22Rv1 (cell line): Measurements from ENCODE around the gene NCAPD3.

ENCODE experiments used
- CTCF ChIP-seq: fragments of 450-650 bp; IDR thresholded peaks from 2 replicates; pipeline ENCODE4 v1.5.1; 2017; ENCODE audit warnings: mild to moderate bottlenecking
- ZFX ChIP-seq: fragments of 450-650 bp; IDR thresholded peaks from 2 replicates; pipeline ENCODE4 v1.6.1; 2017; ENCODE audit warnings: antibody characterized with exemption, borderline replicate concordance

- TF ChIP-seq CTCF = no peak
- no peak for TF ChIP-seq ZFX
These were observed 70.4 kb downstream of the NCAPD3 start for GRCh38 chr11:134153147-134153905.
